Brain microvascular endothelial cell (primary cell): Measurements from ENCODE around the gene RTL1.

Experiments
- DNase-seq: peaks from one replicate; pipeline ENCODE4 v3.0.0-alpha.2; 2020
- H3K27ac ChIP-seq: fragments of 250-450 bp; sonication (Bioruptor Pico); 2 replicates; pipeline ENCODE4 v1.5.1; 2020; ENCODE audit warnings: mild to moderate bottlenecking, moderate library complexity
- H3K27me3 ChIP-seq: fragments of 250-450 bp; sonication (Bioruptor Pico); replicated peaks from 2 replicates; pipeline ENCODE4 v1.5.1; 2020; ENCODE audit warnings: mild to moderate bottlenecking
- H3K36me3 ChIP-seq: fragments of 250-450 bp; sonication (Bioruptor Pico); replicated peaks from 2 replicates; pipeline ENCODE4 v1.5.1; 2020; ENCODE audit warnings: mild to moderate bottlenecking
- H3K4me3 ChIP-seq: 2 replicates; pipeline ENCODE4 v1.5.1; 2011; ENCODE audit warnings: low read depth, mild to moderate bottlenecking, control low read depth, low read length, moderate library complexity
- in situ Hi-C: cut with HindIII; loops from 2 replicates; pipeline ENCODE4 v1.10.0; 2017; ENCODE audit warnings: low sequenced_read_pairs, low pct_ligation_motif_present
- TF ChIP-seq, protein P1 (sequence below): IDR thresholded peaks from 2 replicates; pipeline ENCODE4 v1.5.1; 2011; ENCODE audit warnings: low read depth, mild to moderate bottlenecking, moderate library complexity, low read length, control low read depth, inconsistent platforms; ENCODE audit errors: missing control alignments

The RTL1 gene

DNA sequence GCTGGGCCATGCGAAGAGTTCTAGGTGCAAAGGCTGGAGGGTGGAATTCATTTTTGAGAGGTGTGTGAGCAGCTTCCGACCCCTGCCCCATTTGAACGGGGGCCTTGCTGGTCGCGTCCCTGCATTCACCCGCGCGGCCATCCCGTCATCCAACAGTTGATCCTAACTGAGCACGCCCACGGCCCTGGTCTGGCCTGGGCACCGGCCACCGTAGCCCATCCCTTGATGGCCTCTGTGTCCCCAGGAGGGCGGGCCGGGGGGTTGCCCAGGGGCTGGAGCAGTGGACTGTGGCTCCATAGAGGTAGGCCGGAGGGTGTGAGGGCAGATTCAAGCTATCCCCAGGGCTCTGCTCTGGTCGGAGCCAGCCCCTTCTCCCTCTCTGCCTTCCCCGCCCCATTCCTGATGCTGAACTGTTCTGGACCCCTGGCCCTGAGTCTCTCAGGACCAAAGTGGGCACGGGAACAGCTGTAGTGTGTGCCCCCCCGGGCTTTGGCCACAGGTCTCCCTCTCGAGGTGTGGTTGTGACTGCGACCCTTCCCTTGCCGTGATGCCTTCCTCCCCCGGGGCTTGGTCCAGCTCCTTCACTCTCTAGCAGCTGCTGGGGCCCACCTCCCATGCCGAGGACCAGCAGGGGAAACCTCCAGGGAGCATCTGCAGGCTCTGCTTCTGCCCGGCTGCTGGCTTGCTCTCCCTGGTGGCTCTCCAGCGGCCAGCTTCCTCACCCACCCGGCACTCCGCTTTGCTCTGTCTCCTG is 68.6 kb downstream of the RTL1 start:
- Histone ChIP-seq H3K36me3 (peaks cover 81% of the 10 kb centered on the region), H3K27me3 (no peaks in the 10 kb centered on the region), H3K27ac (no peak overlapping the region), H3K4me3 (no peak overlapping the region)
- DNase-seq, result no peak
- TF ChIP-seq, protein P1, sequence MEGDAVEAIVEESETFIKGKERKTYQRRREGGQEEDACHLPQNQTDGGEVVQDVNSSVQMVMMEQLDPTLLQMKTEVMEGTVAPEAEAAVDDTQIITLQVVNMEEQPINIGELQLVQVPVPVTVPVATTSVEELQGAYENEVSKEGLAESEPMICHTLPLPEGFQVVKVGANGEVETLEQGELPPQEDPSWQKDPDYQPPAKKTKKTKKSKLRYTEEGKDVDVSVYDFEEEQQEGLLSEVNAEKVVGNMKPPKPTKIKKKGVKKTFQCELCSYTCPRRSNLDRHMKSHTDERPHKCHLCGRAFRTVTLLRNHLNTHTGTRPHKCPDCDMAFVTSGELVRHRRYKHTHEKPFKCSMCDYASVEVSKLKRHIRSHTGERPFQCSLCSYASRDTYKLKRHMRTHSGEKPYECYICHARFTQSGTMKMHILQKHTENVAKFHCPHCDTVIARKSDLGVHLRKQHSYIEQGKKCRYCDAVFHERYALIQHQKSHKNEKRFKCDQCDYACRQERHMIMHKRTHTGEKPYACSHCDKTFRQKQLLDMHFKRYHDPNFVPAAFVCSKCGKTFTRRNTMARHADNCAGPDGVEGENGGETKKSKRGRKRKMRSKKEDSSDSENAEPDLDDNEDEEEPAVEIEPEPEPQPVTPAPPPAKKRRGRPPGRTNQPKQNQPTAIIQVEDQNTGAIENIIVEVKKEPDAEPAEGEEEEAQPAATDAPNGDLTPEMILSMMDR, result no peak
- in situ Hi-C loops, result no loop called here

DNA sequence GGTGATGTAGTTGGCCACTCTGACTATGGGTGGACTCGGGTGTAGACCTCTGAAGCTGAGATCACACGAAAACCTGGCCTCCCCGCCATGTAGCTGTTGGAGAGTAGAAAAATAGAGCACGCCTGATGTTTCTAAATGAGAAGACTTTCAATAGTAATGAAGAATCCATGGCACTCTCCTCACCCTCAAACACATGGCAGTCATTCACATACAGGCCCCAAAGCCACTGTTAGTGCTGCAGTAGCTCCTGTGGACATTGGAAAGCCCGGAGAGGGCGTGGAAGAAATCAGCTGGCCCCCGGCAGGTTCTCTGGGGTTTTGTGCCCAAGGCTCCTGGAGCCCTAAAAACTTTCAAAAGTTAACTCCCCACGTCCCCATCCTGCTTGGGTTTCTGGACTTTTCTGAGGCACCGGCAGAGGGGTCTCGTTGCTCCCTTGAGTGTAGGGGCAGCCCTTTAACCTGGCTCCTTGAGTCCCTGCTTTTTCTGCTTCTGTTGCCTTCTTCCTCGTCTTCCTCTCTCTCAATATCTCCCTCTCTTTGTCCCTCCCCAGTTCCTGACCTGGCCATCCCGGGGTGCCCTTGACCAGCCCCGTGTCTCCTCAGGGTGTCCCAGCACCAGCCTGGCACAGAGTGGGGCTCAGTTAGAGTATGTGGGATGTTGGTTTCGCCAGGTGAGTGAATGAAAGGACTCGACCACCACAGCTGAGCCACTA is 69.3 kb downstream of the RTL1 start:
- TF ChIP-seq, protein P1, result no peak
- H3K36me3 ChIP-seq, result peaks cover 77% of the 10 kb centered on the region
- H3K27me3 ChIP-seq, result no peaks in the 10 kb centered on the region
- in situ Hi-C loops, result no loop called here
- no peak overlapping the region for H3K27ac ChIP-seq
- DNase-seq, result no peak
- H3K4me3 ChIP-seq, result no peak overlapping the region

DNA sequence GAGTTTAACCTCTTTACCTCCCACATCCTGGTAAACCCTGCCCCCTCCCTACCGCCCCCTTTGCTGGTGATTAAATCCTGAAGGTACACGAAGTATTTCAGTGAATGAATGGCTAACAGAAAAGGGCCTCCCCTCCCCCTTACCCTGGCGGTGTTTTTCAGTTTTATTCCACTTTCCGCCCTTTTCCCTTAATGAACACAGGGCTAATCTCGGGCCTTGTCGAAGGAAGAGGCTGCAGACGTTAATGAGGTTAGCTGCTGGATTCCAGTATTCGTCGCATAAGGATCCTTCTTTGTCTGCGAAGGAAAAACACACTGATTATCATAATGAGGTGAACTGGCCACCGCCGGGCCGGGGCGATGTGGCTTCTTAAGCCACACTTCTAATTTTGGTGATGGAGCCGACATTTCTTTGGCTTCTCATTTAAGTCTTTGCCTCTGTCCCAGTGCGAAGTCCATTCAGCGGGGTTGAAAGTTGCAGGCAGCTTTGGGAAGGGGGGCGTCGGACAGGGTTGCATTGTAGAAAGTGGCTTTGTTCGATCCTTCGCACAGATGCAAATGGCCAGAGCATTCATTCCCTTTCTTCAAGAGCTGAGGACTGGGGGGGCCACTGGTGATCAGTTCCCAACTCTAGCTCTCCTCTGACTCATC is 71.1 kb downstream of the RTL1 start:
- Histone ChIP-seq H3K4me3 (no peak overlapping the region), H3K36me3 (peaks cover 70% of the 10 kb centered on the region), H3K27me3 (no peaks in the 10 kb centered on the region), H3K27ac (no peak overlapping the region)
- TF ChIP-seq, protein P1, result no peak
- in situ Hi-C loops, result no loop called here
- DNase-seq, result no peak

DNA sequence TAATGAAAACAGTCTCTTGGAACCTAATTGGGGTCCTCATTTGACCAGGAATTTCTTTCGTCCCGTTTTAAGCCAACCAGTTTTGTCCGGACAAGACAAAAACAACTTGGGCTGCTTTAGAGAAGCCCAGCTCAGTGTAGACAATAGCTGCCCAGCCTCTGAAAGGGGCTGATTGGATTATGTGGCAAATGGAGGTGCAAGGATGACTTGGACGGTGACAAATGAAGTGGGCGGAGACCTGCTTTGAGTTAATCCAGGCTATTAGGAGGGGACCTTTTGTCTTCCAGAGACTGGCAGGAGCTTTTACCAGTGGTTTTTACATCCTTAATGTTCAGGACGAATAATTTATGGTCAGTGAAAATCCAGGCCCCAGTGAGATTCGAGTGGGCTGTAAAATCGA is 72.8 kb downstream of the RTL1 start:
- TF ChIP-seq, protein P1, result no peak
- Histone ChIP-seq H3K36me3 (peaks cover 55% of the 10 kb centered on the region), H3K4me3 (no peak overlapping the region), H3K27me3 (no peaks in the 10 kb centered on the region), H3K27ac (no peak overlapping the region)
- in situ Hi-C loops, result no loop called here
- DNase-seq, result no peak
